GM12878 (cell line): ENCODE results near the gene XRCC6.

Source experiments
- CREB1 ChIP-seq: IDR thresholded peaks from 2 replicates; pipeline ENCODE4 v1.6.1; 2012; ENCODE audit warnings: low read depth, mild to moderate bottlenecking, inconsistent platforms
- CTCF ChIP-seq, 3 experiments: IDR thresholded peaks in 2 of 3; conservative IDR thresholded peaks in 1 of 3; 2 replicates each; pipeline ENCODE4 v1.5.1; 2011; ENCODE audit warnings: low read depth in 3 of 3, low read length in 3 of 3, mild to moderate bottlenecking in 3 of 3, control low read depth in 2 of 3, moderate library complexity in 2 of 3, inconsistent platforms in 1 of 3, mixed read lengths in 1 of 3; ENCODE audit not compliant: control insufficient read depth in 2 of 3, insufficient read depth in 1 of 3; ENCODE audit errors: extremely low read depth in 1 of 3
- EZH2 ChIP-seq: IDR thresholded peaks from 2 replicates; pipeline ENCODE4 v1.6.1; 2012; ENCODE audit warnings: low read depth, mild to moderate bottlenecking, control low read depth, inconsistent platforms, low read length, borderline replicate concordance; ENCODE audit not compliant: control insufficient read depth
- GABPA ChIP-seq: IDR thresholded peaks from 2 replicates; pipeline ENCODE4 v1.6.1; 2014; ENCODE audit warnings: antibody characterized with exemption, low read depth, mild to moderate bottlenecking, inconsistent platforms
- LARP7 ChIP-seq: fragments of 450-650 bp; IDR thresholded peaks from 2 replicates; pipeline ENCODE4 v1.6.1; 2017; ENCODE audit warnings: mild to moderate bottlenecking
- POLR2A ChIP-seq: IDR thresholded peaks from 2 replicates; pipeline ENCODE4 v1.6.1; 2011; ENCODE audit warnings: low read depth, mild to moderate bottlenecking, low read length
- RAD21 ChIP-seq: IDR thresholded peaks from 2 replicates; pipeline ENCODE4 v1.6.1; 2011; ENCODE audit warnings: mild to moderate bottlenecking, low read depth, low read length, moderate library complexity; ENCODE audit not compliant: insufficient read depth
- RBBP5 ChIP-seq: fragments of 200-600 bp; sonication (generic); conservative IDR thresholded peaks from 2 replicates; pipeline ENCODE4 v1.6.1; 2016
- SKIL ChIP-seq: fragments of 450-650 bp; IDR thresholded peaks from 2 replicates; pipeline ENCODE4 v1.6.1; 2017; ENCODE audit warnings: mild to moderate bottlenecking, low read depth, inconsistent platforms; ENCODE audit not compliant: poor library complexity, severe bottlenecking
- SPI1 ChIP-seq: IDR thresholded peaks from 2 replicates; pipeline ENCODE4 v1.6.1; 2011; ENCODE audit warnings: low read depth, mild to moderate bottlenecking, low read length, moderate library complexity, borderline replicate concordance; ENCODE audit not compliant: insufficient read depth
- SRF ChIP-seq, 2 experiments: IDR thresholded peaks; 2 replicates each; pipeline ENCODE4 v1.6.1; 2011; ENCODE audit warnings: low read depth in 2 of 2, low read length in 2 of 2, mild to moderate bottlenecking in 1 of 2, moderate library complexity in 1 of 2
- STAT3 ChIP-seq: IDR thresholded peaks from 2 replicates; pipeline ENCODE4 v1.6.1; 2011; ENCODE audit warnings: low read depth, low read length, improper control_type of control experiment

- TF ChIP-seq POLR2A (no peak), RBBP5 (no peak), LARP7 (no peak), STAT3 (no peak), CREB1 (no peak), SRF (IDR thresholded peaks at IDR 0.05; ENCODE audit: low read depth in 2 of 2, low read length in 2 of 2) (no peak), CTCF (IDR thresholded peaks at IDR 0.05 in 2 of 3, conservative IDR thresholded peaks at IDR 0.05 in 1 of 3; ENCODE audit: control insufficient read depth in 2 of 3, extremely low read depth in 1 of 3, insufficient read depth in 1 of 3, low read depth in 3 of 3, low read length in 3 of 3) (no peak), GABPA (no peak), RAD21 (no peak), SKIL (no peak), EZH2 (no peak), SPI1 (no peak)
These were observed 75.6 kb downstream of the XRCC6 start for GRCh38 chr22:41696703-41697102.
